ENCODE results near the gene GAD2. TPM values are rescaled to one million over a fixed set of nuclear protein-coding genes. Genes with fewer than 3 reads are reported as not detected.

The GAD2 gene
- total RNA-seq, 1 donor from 2014 or later = 6.5 TPM

- DNase-seq (ENCODE audit: low spot score, unreplicated experiment) = no peak
- H3K27me3 Mint-ChIP-seq = peaks cover 55% of the 10 kb centered on the region
- no peaks in the 10 kb centered on the region for H3K36me3 Mint-ChIP-seq (ENCODE audit: insufficient read depth)
- H3K27ac Mint-ChIP-seq = no peak overlapping the region
- no peaks in the 10 kb centered on the region for H3K9me3 Mint-ChIP-seq (ENCODE audit: low read depth)
- H3K4me3 Mint-ChIP-seq (ENCODE audit: low read depth) = no peak overlapping the region
- H3K4me1 Mint-ChIP-seq (ENCODE audit: low read depth) = peaks cover 14% of the 10 kb centered on the region
- no peak for TF ChIP-seq CTCF (IDR thresholded peaks at IDR 0.05; ENCODE audit: unreplicated experiment)
Measured at GRCh38 chr10:26211781-26212444, 4.7 kb upstream of the GAD2 start.

GRCh38 chr10:26212511-26212910 lies 4.1 kb upstream of the GAD2 start:
- peaks cover 61% of the 10 kb centered on the region for H3K27me3 Mint-ChIP-seq

GRCh38 chr10:26213157-26213800 lies 3.3 kb upstream of the GAD2 start:
- no peak for TF ChIP-seq CTCF (IDR thresholded peaks at IDR 0.05; ENCODE audit: unreplicated experiment)
- DNase-seq (ENCODE audit: low spot score, unreplicated experiment) = no peak
- H3K9me3 Mint-ChIP-seq (ENCODE audit: low read depth) = no peaks in the 10 kb centered on the region
- H3K27ac Mint-ChIP-seq = no peak overlapping the region
- H3K36me3 Mint-ChIP-seq (ENCODE audit: insufficient read depth) = no peaks in the 10 kb centered on the region
- H3K4me3 Mint-ChIP-seq (ENCODE audit: low read depth) = no peak overlapping the region
- H3K4me1 Mint-ChIP-seq (ENCODE audit: low read depth) = peaks cover 16% of the 10 kb centered on the region
- H3K27me3 Mint-ChIP-seq = peaks cover 64% of the 10 kb centered on the region

More at GRCh38 chr10:26212511-26212910, 4.1 kb upstream of the GAD2 start:
- Mint-ChIP-seq H3K4me3 (ENCODE audit: low read depth) (no peak overlapping the region), H3K9me3 (ENCODE audit: low read depth) (no peaks in the 10 kb centered on the region), H3K36me3 (ENCODE audit: insufficient read depth) (no peaks in the 10 kb centered on the region), H3K4me1 (ENCODE audit: low read depth) (peaks cover 16% of the 10 kb centered on the region), H3K27ac (no peak overlapping the region)
- no peak for DNase-seq (ENCODE audit: low spot score, unreplicated experiment)
- TF ChIP-seq CTCF (IDR thresholded peaks at IDR 0.05; ENCODE audit: unreplicated experiment) = no peak

- H3K4me1 Mint-ChIP-seq (ENCODE audit: low read depth) = peaks cover 18% of the 10 kb centered on the region
- no peak for TF ChIP-seq CTCF (IDR thresholded peaks at IDR 0.05; ENCODE audit: unreplicated experiment)
- H3K27me3 Mint-ChIP-seq = peaks cover 71% of the 10 kb centered on the region
- H3K4me3 Mint-ChIP-seq (ENCODE audit: low read depth) = no peak overlapping the region
- H3K36me3 Mint-ChIP-seq (ENCODE audit: insufficient read depth) = no peaks in the 10 kb centered on the region
- no peak for DNase-seq (ENCODE audit: low spot score, unreplicated experiment)
- H3K27ac Mint-ChIP-seq = no peak overlapping the region
- H3K9me3 Mint-ChIP-seq (ENCODE audit: low read depth) = no peaks in the 10 kb centered on the region
Measured at GRCh38 chr10:26214004-26214403, 2.6 kb upstream of the GAD2 start.

- Mint-ChIP-seq H3K36me3 (ENCODE audit: insufficient read depth) (no peaks in the 10 kb centered on the region), H3K4me1 (ENCODE audit: low read depth) (peaks cover 18% of the 10 kb centered on the region), H3K9me3 (ENCODE audit: low read depth) (no peaks in the 10 kb centered on the region), H3K27me3 (peaks cover 78% of the 10 kb centered on the region), H3K27ac (peak overlapping the region; percentile 65), H3K4me3 (ENCODE audit: low read depth) (peak overlapping the region; percentile 72)
- no peak for TF ChIP-seq CTCF (IDR thresholded peaks at IDR 0.05; ENCODE audit: unreplicated experiment)
- DNase-seq (ENCODE audit: low spot score, unreplicated experiment) = no peak
Measured at GRCh38 chr10:26214551-26215395, 1.8 kb upstream of the GAD2 start.
